NCI-H345 treated with DMSO at 0.1 percent for 48 hours (cell line): ENCODE data around the gene MAP9.
"Not testable (repeated sequence)": the region's sequence is repeated elsewhere in the genome, so short reads cannot be mapped to it uniquely, and the experiment has no call there.

Source experiments
- DNase-seq: peaks from one replicate; lab custom pipeline; 2025; ENCODE audit not compliant: unreplicated experiment; lab: John Stamatoyannopoulos, UW

The MAP9 gene

DNA sequence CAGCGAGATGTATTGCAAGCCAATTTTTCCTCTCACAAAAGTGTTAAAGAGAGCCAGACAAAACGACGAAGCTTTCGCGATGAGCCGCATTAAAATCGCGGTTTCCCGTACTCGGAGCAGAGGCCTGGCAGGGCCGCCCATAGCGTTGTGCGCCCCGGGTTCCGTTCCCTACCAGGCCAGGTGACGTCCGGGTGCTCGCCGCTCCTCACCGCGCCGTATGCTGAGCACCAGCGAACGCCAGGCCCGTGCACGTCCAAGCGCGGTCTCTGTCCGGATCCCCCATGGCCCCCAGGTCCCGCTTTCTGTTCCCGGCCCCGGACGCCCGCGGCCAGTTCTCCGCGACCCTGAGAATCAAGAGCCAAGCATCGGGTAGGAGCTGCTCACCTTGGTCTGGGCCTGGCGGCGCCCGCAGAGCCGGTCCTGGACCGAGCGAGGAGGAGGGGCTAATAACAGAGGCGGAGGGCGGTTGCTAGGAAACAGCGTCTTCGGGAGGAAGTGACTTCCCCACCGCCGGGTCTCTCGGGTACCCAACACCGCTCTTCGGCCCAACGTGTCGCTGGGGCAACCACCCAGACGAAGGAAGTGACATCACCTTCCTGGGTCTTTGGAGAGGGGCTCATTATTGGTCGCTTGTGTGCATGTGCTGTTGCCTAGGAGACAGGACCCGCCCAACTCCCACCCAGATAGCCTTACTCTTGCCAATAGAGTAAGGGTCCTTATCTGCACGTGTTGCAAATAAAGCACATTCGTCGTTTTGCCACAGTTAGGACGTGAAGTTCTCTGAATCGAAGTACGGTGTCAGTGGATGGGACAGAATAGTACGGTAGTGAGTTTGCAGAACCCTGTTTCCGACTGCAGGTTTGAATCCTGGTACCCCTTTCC is at the start of gene MAP9:
MAP9 (minus strand) TSS at position 579 of the 882 bp plus-strand sequence. CDS start 1,115 bp downstream, outside the sequence.
- DNase-seq: peak; percentile 89

DNA sequence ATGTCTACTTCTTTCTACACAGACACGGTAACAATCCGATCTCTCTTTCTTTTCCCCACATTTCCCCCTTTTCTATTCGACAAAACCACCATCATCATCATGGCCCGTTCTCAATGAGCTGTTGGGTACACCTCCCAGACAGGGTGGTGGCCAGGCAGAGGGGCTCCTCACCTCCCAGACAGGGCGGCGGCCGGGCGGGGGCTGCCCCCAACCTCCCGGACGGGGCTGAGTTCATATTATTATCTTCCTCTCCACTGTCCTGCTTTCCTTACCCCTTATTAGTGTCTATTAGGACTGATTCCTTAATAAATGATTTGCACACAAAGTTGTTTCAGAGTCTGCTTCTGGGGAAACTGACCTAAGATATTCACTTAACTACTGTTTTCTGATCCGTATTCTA is 48.0 kb upstream of the MAP9 start:
- not testable (repeated sequence) for DNase-seq

DNA sequence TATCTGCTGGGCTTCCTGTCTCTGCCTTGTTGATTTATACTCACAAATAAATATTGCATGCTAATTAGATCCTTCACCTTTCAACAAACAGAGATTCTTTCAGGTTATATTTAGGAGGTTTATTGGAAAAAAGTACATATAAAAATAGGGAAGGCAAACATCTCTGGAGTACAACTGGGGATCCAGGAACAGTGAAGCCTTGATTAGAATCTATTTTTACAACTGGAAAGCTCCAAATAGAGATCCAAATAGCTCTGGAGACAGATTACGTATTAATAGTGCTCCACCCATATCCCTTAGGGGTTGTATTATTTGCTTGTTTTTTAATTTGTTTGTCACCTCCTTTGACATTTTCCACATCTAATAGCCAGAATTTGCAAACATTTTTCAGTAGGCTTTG is 46.9 kb upstream of the MAP9 start:
- no peak for DNase-seq

DNA sequence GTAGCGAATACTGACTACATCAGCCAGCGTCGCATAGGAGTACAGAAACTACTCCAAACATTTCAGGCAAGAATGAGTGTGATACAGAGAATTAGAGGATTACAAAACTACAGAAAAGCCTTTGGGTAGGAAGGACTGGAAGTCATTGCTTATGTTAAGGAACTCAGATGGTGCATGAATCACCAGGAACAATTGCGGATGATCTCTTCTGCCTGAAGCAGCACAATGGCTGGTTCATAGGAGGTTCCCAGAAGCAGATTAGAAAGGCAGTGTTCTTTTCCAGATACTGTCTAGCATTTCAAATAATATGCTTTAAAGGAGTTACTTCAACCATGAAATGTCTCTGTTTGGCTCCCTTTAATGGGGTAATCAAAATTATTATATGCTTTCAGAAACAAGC is 42.5 kb upstream of the MAP9 start:
- DNase-seq: no peak

DNA sequence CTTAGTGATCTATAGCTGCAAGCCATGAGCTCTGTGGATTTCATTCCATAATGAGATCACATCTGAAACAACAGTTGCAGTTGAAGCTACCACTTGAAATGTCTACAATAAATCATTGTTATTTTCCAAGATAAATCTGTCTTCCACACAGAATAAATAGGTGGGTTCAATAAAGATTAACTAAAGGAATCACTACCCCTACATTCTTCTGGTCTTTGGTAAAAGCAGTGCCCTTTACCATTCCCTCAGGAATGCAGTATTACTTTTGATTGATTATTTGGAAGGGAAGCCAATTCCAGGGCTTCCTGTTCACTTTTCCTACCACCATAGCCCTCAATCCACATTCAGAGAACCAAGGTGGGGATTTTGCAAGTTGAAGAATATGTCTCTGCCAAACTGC is 38.9 kb upstream of the MAP9 start:
- DNase-seq: no peak

DNA sequence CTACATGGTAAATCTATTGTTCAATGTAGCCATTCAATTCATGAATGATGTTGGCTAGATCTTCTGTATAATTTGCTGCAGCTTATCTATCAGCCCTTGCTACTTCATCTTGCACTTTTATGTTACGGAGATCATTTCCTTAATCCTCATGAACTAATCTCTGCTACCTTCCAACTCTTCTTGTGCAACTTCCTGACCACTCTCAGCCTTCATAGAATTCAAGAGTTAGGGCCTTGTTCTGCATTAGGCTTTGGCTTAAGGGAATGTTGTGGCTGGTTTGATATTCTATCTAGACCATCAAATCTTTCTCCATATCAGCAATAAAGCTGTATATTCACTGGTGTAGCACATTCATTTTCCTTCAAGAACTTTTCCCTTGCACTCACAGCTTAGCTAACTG is 36.7 kb upstream of the MAP9 start:
- DNase-seq: no peak

DNA sequence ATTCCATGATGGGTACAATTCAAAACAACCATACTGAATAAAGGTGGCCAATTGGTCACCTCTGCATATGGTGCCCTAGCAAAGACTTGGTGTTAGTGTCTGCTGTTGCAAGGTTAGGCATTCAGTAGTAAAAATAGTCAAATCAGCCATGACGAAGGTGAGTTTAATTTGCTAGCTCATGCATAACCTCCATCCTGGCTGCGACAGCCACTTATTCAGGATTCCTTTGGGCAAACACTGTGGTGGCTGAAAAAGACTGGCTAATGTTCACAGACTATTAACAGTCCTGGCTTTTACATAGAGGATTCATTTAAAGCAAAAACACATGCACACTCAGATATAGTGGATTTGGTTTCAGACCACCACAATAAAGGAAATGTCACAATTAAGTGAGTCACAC is 34.8 kb upstream of the MAP9 start:
- DNase-seq: no peak

DNA sequence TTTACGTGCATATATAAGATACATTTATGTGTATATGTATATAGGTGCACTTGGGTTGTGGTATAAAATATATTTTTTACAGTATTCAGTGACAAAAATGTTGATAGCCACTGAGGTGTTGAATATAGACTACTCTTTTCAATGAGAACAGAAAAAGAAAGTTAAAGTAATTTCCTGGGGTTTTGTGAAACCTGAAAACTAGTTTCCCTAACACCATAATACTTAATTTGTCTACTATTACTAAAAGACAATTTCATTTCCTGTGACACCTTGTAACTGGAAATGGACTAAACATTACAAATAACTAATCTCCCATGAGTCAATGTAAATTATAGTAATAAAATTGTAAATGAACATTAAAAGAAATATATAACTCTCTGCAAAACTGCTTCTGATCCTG is 32.0 kb upstream of the MAP9 start:
- no peak for DNase-seq

DNA sequence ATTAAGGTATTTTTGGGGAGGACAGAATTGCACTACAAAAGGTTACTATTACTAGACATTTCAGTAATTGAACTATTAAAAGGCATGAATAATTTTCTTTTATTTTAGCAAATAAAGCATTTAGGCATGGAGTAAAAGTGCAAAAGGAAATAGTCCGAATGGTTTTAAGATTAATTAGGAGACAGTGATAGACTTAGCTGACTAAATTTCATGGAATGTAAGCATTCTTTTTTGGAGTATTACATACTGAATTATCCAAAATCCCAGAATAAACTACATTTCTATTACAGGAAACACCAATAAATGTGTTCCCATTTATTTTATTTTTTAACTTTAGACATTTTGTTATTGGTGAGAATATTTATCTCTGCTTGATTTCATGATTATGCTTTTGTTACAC is 30.7 kb upstream of the MAP9 start:
- no peak for DNase-seq

DNA sequence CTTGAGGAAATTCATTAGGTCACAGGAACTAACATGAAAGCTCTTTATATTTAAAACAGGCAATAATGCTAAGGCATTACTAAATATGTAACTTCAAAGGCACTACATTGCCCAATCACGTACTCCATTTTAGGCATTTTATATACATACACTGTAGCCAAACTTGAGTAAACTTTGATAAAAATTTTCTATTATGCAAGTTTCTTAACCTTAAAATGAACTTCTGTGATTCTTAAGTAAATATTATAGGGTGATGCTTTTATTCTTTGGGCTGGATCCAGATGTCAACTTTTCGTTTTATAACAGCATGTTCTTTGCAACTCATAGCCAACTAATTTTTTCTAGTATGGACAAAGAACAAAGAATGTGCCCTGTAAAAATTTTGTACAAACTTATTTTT is 28.3 kb upstream of the MAP9 start:
- DNase-seq: no peak

DNA sequence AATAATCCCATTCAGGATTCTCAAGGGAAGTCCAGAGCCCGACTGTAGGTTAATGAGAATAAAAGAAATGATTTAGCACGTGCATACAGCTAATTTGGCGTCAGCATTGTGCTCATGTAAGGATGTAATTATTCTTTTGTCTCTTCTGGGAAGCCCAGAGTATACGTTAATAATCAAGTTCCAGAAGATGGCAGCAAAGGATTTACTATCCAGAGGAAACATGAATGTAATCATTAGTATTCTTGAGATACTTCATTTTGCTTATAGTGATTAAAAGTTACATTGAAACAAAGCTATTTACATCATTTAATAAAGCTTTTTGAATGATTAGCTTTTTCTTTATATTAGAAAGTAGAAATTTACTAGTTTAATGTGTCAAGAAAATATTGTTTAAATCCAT is 27.1 kb upstream of the MAP9 start:
- DNase-seq: no peak

DNA sequence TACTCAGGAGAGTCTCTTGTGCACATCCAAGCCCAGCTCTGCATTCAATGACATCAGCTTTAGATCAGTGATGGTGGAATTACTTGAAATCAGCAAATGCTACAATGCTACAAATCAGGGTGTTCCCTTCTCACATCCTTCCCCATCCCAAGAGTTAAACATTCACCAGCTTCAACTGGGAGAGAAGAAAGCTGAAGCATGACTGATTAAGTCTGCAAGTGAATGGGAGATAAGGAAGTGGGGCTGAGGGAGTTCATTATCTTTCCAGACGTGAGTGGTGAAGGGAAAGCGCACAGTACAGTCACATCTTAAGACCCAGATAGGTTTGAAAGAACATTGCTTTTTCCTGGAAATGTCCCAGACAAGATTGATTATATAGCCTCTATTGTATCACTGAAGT is 26.2 kb upstream of the MAP9 start:
- DNase-seq: no peak

DNA sequence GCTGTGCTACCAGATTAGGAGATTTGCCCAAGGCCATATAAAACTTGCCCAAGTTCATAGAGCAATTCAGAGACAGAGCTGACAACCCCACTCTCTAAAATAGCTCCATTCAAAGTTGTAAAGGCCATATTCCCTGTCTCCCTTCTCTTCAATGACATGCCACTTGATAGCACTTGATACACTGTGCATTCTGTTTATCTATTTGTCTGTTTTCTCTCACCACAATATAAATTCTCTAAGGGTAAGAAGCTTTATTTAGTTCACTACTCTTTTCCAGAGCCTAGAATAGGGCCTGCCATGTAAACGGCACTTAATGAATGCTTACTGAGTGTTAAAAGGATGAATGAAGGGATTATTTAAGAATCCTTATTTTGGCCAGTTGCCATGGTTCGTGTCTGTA is 24.1 kb upstream of the MAP9 start:
- DNase-seq: no peak

DNA sequence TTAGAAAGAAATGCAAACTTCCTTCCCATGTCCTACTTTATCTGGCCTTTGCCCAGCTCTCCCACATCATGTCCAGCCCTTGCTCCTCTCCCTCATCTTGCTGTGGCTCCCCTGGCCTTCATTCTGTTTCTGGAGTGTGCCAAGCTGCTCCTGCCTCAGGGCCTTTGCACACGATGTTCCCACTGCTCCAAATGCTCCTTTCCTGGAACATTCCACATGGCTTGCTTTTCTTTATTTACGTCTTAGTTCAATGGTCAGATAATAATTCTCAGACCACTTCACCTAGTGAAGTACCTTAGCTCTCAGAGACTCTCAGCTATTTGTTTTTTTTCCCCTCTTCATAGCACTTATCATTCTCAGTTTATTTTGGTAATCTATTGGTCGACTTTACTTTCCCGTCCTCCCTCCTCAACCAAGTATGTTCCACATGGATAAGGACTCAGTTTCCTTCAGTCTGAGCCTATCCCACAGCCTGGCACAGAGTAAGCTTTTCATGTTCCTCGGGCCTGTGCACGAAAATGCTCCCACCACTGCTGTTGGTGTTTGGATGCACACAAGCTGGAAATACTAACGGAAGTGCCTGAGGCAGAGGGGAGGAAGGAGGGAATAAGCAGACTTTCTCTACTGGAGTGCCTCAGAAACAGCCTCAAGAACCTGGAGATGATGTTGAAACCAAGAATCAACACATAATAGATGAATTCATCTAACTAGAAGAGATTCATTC is 23.4 kb upstream of the MAP9 start:
- no peak for DNase-seq

DNA sequence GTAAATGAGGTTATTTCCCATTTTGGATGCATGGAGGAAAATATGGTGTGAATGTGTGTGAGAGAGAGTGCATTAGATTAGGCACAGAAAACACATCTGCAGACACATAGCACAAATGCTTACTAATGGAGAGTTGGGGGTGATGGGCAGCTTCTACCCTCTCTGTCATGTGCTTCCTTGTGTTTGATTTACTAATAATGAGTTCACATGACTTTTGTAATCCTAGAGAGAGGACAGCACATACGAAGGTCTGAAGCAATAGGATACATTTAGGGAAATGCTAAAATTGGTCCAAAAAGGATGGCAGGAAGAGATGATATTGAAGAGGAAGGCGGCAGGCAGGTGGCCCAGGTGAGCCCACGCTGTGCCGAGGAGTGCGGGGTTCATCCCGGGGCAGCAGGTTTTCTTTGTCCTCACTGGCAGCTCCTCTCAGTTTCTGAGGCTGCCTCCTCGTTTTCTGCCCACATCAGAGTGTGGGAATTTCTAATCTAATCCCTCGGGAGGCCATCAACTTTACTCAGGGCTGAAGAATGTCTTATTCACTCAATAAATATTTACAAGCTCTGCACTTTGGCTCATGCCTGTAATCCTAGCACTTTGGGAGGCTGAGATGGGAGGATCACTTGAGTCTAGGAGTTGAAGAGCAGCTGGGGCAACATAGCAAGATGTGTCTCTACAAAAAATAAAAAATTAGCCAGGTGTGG is 15.9 kb upstream of the MAP9 start:
- no peak for DNase-seq

DNA sequence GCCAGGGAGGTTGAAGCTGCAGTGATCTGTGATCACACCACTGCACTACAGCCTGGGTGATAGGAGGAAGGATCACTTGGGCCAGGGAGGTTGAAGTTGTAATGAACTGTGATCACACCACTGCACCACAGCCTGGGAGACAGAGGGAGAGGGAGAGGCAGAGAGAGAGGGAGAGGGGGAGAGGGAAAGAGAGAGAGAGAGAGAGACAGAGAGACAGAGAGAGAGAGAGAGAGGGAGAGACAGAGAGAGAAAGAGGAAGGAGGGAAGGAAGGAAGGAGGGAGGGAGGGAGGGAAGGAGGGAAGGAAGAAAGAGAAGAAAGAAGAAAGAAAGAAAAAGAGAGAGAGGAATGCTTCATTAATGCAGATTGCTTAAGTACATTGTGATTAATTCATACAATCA is 15.2 kb upstream of the MAP9 start:
- DNase-seq: no peak

DNA sequence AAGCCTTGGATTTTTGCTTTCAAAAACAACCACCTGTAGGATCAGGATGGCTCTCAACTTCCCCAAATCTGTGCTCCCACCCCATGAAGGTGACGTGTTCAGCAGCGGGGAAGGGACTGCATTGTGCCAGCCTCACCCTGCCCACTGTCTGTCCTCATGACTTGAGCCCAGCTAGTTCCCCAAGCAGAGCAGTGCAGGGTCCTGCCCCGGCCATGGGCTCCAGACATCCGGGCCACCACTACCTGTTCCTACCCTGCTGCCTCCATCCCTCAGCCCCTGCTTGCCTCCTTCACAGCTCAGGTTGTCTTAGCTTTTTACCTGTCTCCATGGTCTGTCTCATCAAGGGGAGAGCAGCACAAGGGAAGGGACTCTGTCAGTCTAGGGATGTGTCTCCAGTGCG is 11.4 kb upstream of the MAP9 start:
- no peak for DNase-seq

DNA sequence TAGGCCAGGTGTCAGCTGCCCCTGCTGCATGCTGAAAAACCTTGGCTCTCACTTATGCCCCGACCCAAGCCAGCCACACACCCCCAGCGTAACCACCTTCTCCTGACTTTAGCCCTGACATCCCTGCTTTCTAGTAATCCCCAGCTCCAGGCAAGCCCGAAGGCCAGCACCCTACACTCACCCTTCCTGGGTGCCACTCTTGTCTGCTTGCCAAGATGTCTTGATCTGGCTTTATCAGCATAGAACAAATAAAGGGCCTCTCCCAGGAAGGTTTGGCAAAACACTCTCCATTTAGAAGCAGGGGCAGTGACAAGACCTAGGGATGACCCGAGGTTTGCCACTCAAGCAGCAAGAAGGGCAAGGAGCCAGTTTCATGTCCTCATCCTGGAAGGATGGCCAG is 6.8 kb upstream of the MAP9 start:
- DNase-seq: no peak

DNA sequence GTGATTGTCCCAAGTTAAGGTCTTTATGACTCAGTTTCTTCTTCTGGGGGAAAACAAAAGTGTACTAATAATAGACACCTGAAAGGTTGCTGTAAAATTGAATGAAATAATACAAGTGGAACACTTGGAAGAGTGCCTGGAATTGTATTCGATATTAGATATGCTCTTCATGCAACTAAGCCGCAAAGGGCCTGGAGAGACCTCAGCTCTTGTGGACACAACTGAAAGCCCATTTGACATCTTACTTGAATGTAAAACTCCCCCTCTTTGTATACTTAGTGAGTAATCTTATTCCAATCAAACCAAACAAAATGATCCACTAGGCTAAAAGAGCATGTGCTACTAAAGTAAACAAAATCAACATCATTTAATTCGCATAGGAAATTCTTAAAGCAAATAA is 511 bp upstream of the MAP9 start:
- no peak for DNase-seq

DNA sequence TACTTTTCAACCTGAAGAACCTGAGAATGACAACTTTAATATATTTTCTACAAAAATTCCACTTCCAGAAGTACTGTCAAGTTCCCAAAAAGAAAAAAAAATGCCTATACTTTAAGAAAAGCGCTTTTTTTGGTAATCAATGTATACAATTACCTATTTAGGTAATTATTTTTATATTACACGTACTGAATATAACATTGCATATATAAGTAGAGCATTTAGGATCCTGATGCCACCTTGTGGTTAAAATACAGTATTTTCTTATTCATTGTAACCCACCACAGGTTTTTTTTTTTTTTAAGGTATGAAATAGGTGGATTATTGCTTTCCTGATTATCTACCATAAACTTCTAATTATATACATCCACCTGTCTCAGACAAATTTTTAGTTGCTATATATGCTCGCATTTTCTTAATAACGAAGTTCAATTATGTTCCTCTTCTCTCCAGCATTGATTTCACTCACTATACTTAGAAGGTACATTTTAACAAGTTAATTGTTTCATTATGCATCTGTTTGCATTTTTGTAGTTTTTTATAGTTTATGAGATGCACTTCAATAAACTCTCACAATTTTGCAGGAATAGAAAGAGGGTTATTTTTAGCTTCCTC is 5.2 kb downstream of the MAP9 start:
- no peak for DNase-seq

DNA sequence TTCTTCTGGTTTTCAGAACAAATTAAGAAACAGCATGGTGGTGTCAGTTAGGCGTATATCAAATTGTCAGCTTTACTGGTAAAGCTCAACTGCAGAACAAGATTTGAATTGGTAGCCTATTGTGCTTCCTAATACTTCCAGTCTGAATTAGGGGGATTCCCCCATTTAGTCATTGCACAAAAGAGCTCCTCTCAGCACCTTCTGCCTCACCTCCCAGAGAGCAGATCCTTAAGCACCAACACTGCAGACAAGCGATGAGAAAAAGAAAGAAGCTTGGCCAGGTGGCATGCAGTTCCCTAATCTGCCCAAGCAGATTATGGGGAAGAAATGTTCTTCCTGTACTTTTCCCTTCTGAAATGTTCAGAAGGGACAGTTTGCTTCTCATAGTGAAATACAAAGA is 9.2 kb downstream of the MAP9 start:
- DNase-seq: no peak
